GM18873 (cell line): ENCODE measurements around the gene KRTAP12-4.
"Not testable (repeated sequence)": the region's sequence is repeated elsewhere in the genome, so short reads cannot be mapped to it uniquely, and the experiment has no call there.

Source experiments
- ATAC-seq: cut with Tn5 transposase; IDR thresholded peaks from one replicate; pipeline ENCODE4 v1.9.1; 2021; ENCODE audit warnings: mild to moderate bottlenecking, moderate library complexity, moderate number of reproducible peaks; ENCODE audit not compliant: unreplicated experiment, low FRiP score

KRTAP12-4 gene

GRCh38 chr21:44614161-44614631 is 40.3 kb downstream of the KRTAP12-4 start:
- ATAC-seq, result no peak

DNA sequence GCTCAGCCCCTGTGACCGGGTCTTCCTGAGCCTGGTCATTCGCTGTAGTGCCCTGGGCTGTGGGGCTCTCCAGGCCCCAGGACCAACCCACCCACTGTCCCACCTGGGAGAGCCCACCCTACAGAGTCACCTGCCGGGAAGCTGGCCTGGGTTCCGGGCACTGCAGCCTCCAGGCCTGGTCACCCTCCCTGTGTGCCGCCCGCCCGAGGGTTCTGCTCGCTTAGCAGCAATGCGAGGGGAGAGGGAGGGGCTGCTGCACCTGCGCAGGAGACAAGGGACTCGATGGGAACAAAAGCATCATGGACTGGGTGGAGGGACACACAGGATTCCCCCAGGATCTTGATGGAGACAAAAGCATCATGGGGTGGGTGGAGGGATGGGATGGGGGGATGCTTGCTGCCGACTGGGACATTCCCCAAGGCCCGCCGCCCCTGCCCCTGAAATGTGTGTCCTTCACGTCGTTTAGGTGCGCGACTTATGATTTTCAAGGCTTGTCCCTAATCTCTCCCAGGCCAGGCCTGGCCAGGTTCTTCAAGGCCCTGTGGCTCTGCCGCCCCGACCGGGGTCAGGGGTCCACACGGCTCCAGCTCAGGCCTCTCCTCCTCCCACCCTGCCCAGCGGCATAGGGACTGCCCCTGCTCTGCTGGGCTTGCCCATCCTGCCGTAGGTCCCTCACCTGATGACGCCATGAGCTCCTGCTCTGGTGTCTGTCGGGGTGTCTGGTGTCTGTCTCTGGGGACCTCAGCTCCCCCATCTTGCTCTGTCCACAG is 40.9 kb downstream of the KRTAP12-4 start:
- ATAC-seq, result no peak

DNA sequence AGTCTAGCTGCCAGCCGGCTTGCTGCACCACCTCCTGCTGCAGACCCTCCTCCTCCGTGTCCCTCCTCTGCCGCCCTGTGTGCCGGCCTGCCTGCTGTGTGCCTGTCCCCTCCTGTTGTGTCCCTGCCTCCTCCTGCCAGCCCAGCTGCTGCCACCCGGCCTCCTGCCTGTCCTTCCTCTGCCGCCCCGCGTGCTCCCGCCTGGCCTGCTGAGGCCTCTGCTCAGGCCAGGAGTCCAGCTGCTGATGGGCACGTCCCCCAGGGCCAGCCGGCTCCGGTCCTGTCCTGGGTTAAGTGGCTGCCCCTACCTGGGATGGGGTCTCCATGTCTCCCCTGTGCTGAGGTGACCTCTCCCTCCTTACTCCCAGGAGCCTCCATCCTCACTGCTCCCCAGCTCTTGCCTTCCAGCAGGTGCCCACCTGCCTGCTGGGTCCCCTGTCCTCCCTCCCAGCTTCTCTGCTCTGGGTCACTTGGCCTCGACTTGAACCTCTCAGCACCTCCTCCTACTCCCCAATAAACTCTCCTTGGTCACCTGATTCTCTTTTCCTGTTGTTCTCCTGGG is 41.7 kb downstream of the KRTAP12-4 start:
- no peak for ATAC-seq

DNA sequence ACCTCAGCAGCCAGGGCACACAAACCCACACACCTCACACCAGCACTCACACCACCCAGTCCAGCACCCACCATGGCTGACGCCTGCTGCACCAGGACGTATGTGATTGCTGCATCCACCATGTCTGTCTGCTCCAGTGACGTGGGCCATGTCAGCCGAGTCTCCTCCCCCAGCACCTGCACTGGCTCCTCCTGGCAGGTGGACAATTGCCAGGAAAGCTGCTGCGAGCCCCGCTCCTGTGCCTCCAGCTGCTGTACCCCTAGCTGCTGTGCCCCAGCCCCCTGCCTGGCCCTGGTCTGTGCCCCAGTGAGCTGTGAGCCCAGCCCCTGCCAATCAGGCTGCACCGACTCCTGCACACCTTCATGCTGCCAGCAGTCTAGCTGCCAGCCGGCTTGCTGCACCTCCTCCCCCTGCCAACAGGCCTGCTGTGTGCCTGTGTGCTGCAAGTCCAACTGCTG is 42.4 kb downstream of the KRTAP12-4 start, which contains the start of gene KRTAP10-8:
Gene KRTAP10-8, plus strand, starts transcription at position 51 of the 458 bp plus-strand sequence. Its CDS starts 22 bp downstream, at position 73.
- no peak for ATAC-seq

DNA sequence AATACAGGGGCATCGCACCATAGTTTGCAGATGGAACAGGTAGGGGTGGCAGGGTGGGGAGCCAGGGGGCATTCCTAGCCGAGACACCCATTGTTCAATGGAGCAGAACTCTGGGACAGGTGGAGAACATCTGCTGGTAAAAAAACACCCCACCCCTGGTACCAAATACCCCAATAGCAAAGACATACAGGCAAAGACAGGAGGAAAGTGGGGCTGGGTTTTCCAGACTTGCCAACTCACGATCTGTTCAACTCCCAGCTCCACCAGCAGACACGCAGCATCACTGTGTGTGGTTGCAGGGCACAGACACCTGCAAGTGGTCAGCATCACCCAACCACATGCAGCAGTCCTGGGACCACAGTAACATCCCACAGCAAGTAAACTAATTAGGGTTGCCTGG is 42.9 kb downstream of the KRTAP12-4 start:
- no peak for ATAC-seq

DNA sequence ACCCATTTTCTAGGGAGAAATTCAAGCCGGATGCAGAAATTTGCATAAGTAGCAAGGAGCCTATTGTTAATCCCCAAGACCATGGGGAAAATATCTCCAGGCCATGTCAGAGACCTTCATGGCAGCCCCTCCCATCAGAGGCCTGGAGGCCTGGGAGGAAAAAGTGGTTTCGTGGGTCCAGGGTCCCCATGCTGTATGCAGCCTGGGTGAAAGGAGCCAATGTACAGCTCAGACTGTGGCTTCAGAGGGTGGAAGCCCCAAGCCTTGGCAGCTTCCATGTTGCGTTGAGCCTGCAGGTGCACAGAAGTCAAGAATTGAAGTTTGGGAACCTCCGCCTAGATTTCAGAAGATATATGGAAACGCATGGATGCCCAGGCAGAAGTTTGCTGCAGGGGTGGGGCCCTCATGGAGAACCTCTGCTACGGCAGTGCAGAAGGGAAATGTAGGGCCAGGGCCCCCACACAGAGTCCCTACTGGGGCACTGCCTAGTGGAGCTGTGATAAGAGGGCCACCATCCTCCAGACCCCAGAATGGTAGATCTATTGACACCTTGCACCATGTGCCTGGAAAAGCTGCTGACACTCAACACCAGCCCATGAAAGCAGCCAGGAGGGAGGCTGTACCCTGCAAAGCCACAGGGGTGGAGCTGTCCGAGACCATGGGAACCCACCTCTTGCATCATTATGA is 44.2 kb downstream of the KRTAP12-4 start:
- not testable (repeated sequence) for ATAC-seq

GRCh38 chr21:44609193-44609592 is 45.3 kb downstream of the KRTAP12-4 start:
- no peak for ATAC-seq

- no peak for ATAC-seq
Measured at GRCh38 chr21:44606495-44606894, 48.0 kb downstream of the KRTAP12-4 start.
